ENCODE measurements around the gene AATF.

GRCh38 chr17:36983618-36984017 is 34.9 kb downstream of the AATF start:
- no peak for TF ChIP-seq CTCF (conservative IDR thresholded peaks at IDR 0.05; ENCODE audit: low read length)
- no peak for TF ChIP-seq EZH2phosphoT487 (IDR thresholded peaks at IDR 0.05; ENCODE audit: borderline replicate concordance)

Data from Loucy (cell line).